IMR-90 (cell line): Measurements from ENCODE around the gene MSH3. TPM values are rescaled to one million over a fixed set of nuclear protein-coding genes. Genes with fewer than 3 reads are reported as not detected.

ENCODE experiments used
- ATAC-seq: fragments of 200-7000 bp; cut with Tn5 transposase; 2 replicates; pipeline ENCODE4 v1.9.1; 2020; ENCODE audit warnings: low read depth, mild to moderate bottlenecking, moderate library complexity
- BruUV-seq: library from RNA; stranded (reverse); fragments of 400-500 nt; replicated peaks from 2 replicates; lab custom pipeline; 2021; lab: Mats Ljungman, UMichigan
- CTCF ChIA-PET: fragments of 300-600 bp; formaldehyde crosslinking; extraction: SDS; loops from one replicate; lab custom pipeline; 2021; ENCODE audit warnings: antibody characterized with exemption; lab: Yijun Ruan, JAX
- POLR2A ChIA-PET: fragments of 300-600 bp; sonication (Branson Sonifier 250); formaldehyde crosslinking; loops from one replicate; lab custom pipeline; 2022; ENCODE audit warnings: antibody characterized with exemption; ENCODE audit not compliant: unreplicated experiment; lab: Charles Lee
- DNase-seq: peaks from one replicate; pipeline ENCODE4 v3.0.0; 2013
- H2AFZ ChIP-seq: replicated peaks from 2 replicates; pipeline ENCODE3; 2013; ENCODE audit warnings: low read length, mild to moderate bottlenecking; ENCODE audit not compliant: poor library complexity
- H2AK5ac ChIP-seq: 2 replicates; pipeline ENCODE4 v1.6.1; 2013; ENCODE audit warnings: low read depth, low read length, inconsistent platforms
- H2AK9ac ChIP-seq: replicated peaks from 2 replicates; pipeline ENCODE3; 2013; ENCODE audit warnings: mild to moderate bottlenecking, low read depth, low read length, moderate library complexity; ENCODE audit not compliant: poor library complexity
- H2BK120ac ChIP-seq: 2 replicates; pipeline ENCODE4 v1.6.1; 2013; ENCODE audit warnings: low read depth, low read length, inconsistent platforms
- H2BK15ac ChIP-seq: 3 replicates; pipeline ENCODE4 v1.6.1; 2013; ENCODE audit warnings: low read depth, low read length, inconsistent platforms
- H2BK20ac ChIP-seq: 2 replicates; pipeline ENCODE4 v1.6.1; 2013; ENCODE audit warnings: low read depth, mild to moderate bottlenecking, inconsistent platforms, low read length, moderate library complexity
- H2BK5ac ChIP-seq: 2 replicates; pipeline ENCODE4 v1.6.1; 2013; ENCODE audit warnings: mild to moderate bottlenecking, low read depth, low read length, inconsistent platforms; ENCODE audit not compliant: poor library complexity, severe bottlenecking
- H3K14ac ChIP-seq: replicated peaks from 2 replicates; pipeline ENCODE4 v1.6.1; 2013; ENCODE audit warnings: low read depth, low read length, inconsistent platforms
- H3K18ac ChIP-seq: 2 replicates; pipeline ENCODE4 v1.6.1; 2013; ENCODE audit warnings: low read depth, low read length, control low read depth
- H3K23ac ChIP-seq: 2 replicates; pipeline ENCODE4 v1.6.1; 2013; ENCODE audit warnings: low read depth, low read length, inconsistent platforms
- H3K27ac ChIP-seq: 2 replicates; pipeline ENCODE4 v1.5.1; 2013; ENCODE audit warnings: mild to moderate bottlenecking, control low read depth, low read length; ENCODE audit not compliant: insufficient read depth
- H3K27me3 ChIP-seq: 2 replicates; pipeline ENCODE4 v1.6.1; 2013; ENCODE audit warnings: low read length; ENCODE audit not compliant: control insufficient read depth, insufficient read depth
- H3K36me3 ChIP-seq: 2 replicates; pipeline ENCODE4 v1.6.1; 2013; ENCODE audit warnings: low read length, mixed read lengths; ENCODE audit not compliant: control insufficient read depth, insufficient read depth
- H3K4ac ChIP-seq: 2 replicates; pipeline ENCODE4 v1.6.1; 2013; ENCODE audit warnings: low read depth, low read length, inconsistent platforms
- H3K4me1 ChIP-seq: 2 replicates; pipeline ENCODE4 v1.6.1; 2013; ENCODE audit warnings: low read length, mixed read lengths; ENCODE audit not compliant: control insufficient read depth, insufficient read depth
- H3K4me2 ChIP-seq: 2 replicates; pipeline ENCODE4 v1.6.1; 2013; ENCODE audit warnings: low read depth, mild to moderate bottlenecking, control low read depth, low read length, moderate library complexity
- H3K4me3 ChIP-seq: 2 replicates; pipeline ENCODE4 v1.5.1; 2013; ENCODE audit warnings: low read depth, mild to moderate bottlenecking, control low read depth, low read length, moderate library complexity; ENCODE audit not compliant: insufficient read depth
- H3K56ac ChIP-seq: 2 replicates; pipeline ENCODE4 v1.6.1; 2013; ENCODE audit warnings: low read length, inconsistent platforms; ENCODE audit not compliant: insufficient read depth; ENCODE audit errors: extremely low read depth
- H3K79me1 ChIP-seq, 2 experiments: 2 replicates each; pipeline ENCODE4 v1.6.1; 2013; ENCODE audit warnings: low read length in 2 of 2, inconsistent platforms in 1 of 2, low read depth in 1 of 2
- H3K9ac ChIP-seq: 2 replicates; pipeline ENCODE4 v1.6.1; 2013; ENCODE audit warnings: low read depth, low read length, control low read depth
- H3K9me1 ChIP-seq: 2 replicates; pipeline ENCODE4 v1.6.1; 2013; ENCODE audit warnings: low read length, inconsistent platforms; ENCODE audit not compliant: insufficient read depth
- H3K9me3 ChIP-seq: 2 replicates; pipeline ENCODE4 v1.6.1; 2013; ENCODE audit warnings: low read length; ENCODE audit not compliant: control insufficient read depth, insufficient read depth
- H4K20me1 ChIP-seq: 2 replicates; pipeline ENCODE4 v1.6.1; 2013; ENCODE audit warnings: low read length, inconsistent platforms; ENCODE audit not compliant: insufficient read depth
- H4K5ac ChIP-seq: 2 replicates; pipeline ENCODE4 v1.6.1; 2013; ENCODE audit warnings: mild to moderate bottlenecking, low read depth, low read length, control low read depth
- H4K8ac ChIP-seq, 2 experiments: 2 replicates each; pipeline ENCODE4 v1.6.1; 2013; ENCODE audit warnings: low read depth in 2 of 2, low read length in 2 of 2, control low read depth in 1 of 2, inconsistent platforms in 1 of 2
- H4K91ac ChIP-seq: 2 replicates; pipeline ENCODE4 v1.6.1; 2013; ENCODE audit warnings: low read depth, low read length, inconsistent platforms; ENCODE audit not compliant: insufficient read depth
- BHLHE40 ChIP-seq: fragments of 150-350 bp; IDR thresholded peaks from 2 replicates; pipeline ENCODE4 v1.6.1; 2016; ENCODE audit warnings: mild to moderate bottlenecking, low read depth, low read length
- CEBPB ChIP-seq: IDR thresholded peaks from 2 replicates; pipeline ENCODE4 v1.6.1; 2012; ENCODE audit warnings: low read depth, low read length, improper control_type of control experiment
- CHD1 ChIP-seq: IDR thresholded peaks from 2 replicates; pipeline ENCODE4 v1.6.1; 2012; ENCODE audit warnings: low read depth, low read length, improper control_type of control experiment
- FOS ChIP-seq: fragments of 150-350 bp; IDR thresholded peaks from 2 replicates; pipeline ENCODE4 v1.6.1; 2016; ENCODE audit warnings: low read depth, low read length
- MAFK ChIP-seq: IDR thresholded peaks from 2 replicates; pipeline ENCODE4 v1.6.1; 2012; ENCODE audit warnings: low read depth, low read length, improper control_type of control experiment
- MAZ ChIP-seq: IDR thresholded peaks from 2 replicates; pipeline ENCODE4 v1.6.1; 2012; ENCODE audit warnings: low read depth, mild to moderate bottlenecking, low read length, improper control_type of control experiment, moderate library complexity, borderline replicate concordance
- MXI1 ChIP-seq: IDR thresholded peaks from 2 replicates; pipeline ENCODE4 v1.6.1; 2012; ENCODE audit warnings: low read depth, mild to moderate bottlenecking, low read length, moderate library complexity, borderline replicate concordance
- NFE2L2 ChIP-seq: fragments of 150-350 bp; IDR thresholded peaks from 2 replicates; pipeline ENCODE4 v1.6.1; 2016; ENCODE audit warnings: low read depth, mild to moderate bottlenecking, low read length
- POLR2A ChIP-seq: IDR thresholded peaks from 2 replicates; pipeline ENCODE4 v1.6.1; 2012; ENCODE audit warnings: mild to moderate bottlenecking, low read depth, low read length
- RAD21 ChIP-seq: IDR thresholded peaks from 2 replicates; pipeline ENCODE4 v1.6.1; 2012; ENCODE audit warnings: low read length, improper control_type of control experiment
- RCOR1 ChIP-seq: IDR thresholded peaks from 2 replicates; pipeline ENCODE4 v1.6.1; 2012; ENCODE audit warnings: mild to moderate bottlenecking, low read length, improper control_type of control experiment; ENCODE audit not compliant: insufficient replicate concordance
- RFX5 ChIP-seq: IDR thresholded peaks from 2 replicates; pipeline ENCODE4 v1.8.0; 2012; ENCODE audit warnings: low read depth, mild to moderate bottlenecking, low read length, moderate library complexity
- SMC3 ChIP-seq: fragments of 150-350 bp; IDR thresholded peaks from 2 replicates; pipeline ENCODE4 v1.6.1; 2016; ENCODE audit warnings: low read depth, mild to moderate bottlenecking, antibody characterized with exemption, low read length, moderate library complexity
- WGBS, 2 experiments: methylation state at CpG; one replicate each; pipeline versions ENCODE4 v1.1.5 to v1.1.7; 2013; ENCODE audit warnings: missing lambda C conversion rate in 2 of 2; ENCODE audit not compliant: insufficient read length in 1 of 2; ENCODE audit errors: extremely low coverage in 2 of 2; 5-methylcytosine and 5-hydroxymethylcytosine counted together
- dilution Hi-C: fragments of 300-500 bp; cut with HindIII; formaldehyde crosslinking; loops from one replicate; pipeline ENCODE4 v1.14.3; 2018; ENCODE audit warnings: low sequenced_read_pairs; ENCODE audit not compliant: unreplicated experiment
- in situ Hi-C: fragments of 300-500 bp; cut with MboI; formaldehyde crosslinking; loops from 3 replicates; pipeline ENCODE4 v1.14.3; 2019; ENCODE audit warnings: low sequenced_read_pairs, inconsistent platforms, mixed read lengths
- intact Hi-C: fragments of 100-400 bp; cut with micrococcal nuclease; formaldehyde crosslinking; loops from 2 replicates; pipeline ENCODE4 v1.10.0; 2022
- polyA plus RNA-seq, 3 experiments: library from polyadenylated mRNA; depleted of rRNA; stranded (reverse); fragments of >200 nt; gene quantifications; 2 replicates each; pipeline ENCODE4 v1.2.3, GENCODE V29; 2012; ENCODE audit warnings: low replicate concordance in 1 of 3
- total RNA-seq: library from RNA; depleted of rRNA; stranded (reverse); fragments of >200 nt; gene quantifications from 2 replicates; pipeline ENCODE4 v1.2.3, GENCODE V29; 2012
- TF ChIP-seq, protein P1 (sequence below): fragments of 150-350 bp; IDR thresholded peaks from 2 replicates; pipeline ENCODE4 v1.6.1; 2016; ENCODE audit warnings: low read depth, mild to moderate bottlenecking, low read length, moderate library complexity, borderline replicate concordance
- TF ChIP-seq, protein P2 (sequence below): fragments of 150-350 bp; IDR thresholded peaks from 2 replicates; pipeline ENCODE4 v1.6.1; 2017; ENCODE audit warnings: mild to moderate bottlenecking, antibody characterized with exemption, low read length, low read depth
- TF ChIP-seq, protein P3 (sequence below): conservative IDR thresholded peaks from 2 replicates; pipeline ENCODE4 v1.5.1; 2012; ENCODE audit warnings: mild to moderate bottlenecking, low read depth, low read length, improper control_type of control experiment

Gene MSH3
- total and polyA plus RNA-seq, 2 of the 4 experiments (the other 2 are of a cell fraction), result 4.6 to 13.3 TPM

DNA sequence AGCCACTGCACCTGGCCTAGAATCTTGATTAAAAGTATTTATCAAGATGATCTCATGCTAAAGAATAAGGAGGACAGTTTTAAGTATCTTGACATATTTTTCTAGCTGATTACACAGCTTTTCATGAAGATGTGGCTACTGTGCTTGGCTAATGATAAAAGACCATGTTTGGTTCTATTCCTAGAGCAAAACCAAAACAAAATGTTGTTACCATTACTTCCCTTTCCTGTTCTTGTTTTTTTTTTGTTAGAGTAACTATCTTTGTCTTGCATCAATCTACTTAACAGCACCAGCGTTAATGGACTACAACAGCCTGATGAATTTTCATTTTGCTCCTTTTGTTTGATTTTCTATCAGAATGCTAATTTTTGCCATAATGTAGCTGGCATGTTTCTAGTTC lies 86.5 kb downstream of the MSH3 start:
- Histone ChIP-seq H2AK9ac (no peak overlapping the region), H3K14ac (no peak overlapping the region), H2BK15ac (no peak overlapping the region), H4K8ac (no peak overlapping the region), H3K23ac (no peak overlapping the region), H3K27me3 (no peaks in the 10 kb centered on the region), H3K36me3 (peaks cover 4% of the 10 kb centered on the region), H4K5ac (no peak overlapping the region), H3K9ac (no peak overlapping the region), H3K4me2 (no peak overlapping the region), H4K20me1 (no peaks in the 10 kb centered on the region), H3K9me3 (no peaks in the 10 kb centered on the region), H3K4me3 (no peak overlapping the region), H2BK5ac (no peak overlapping the region), H3K56ac (no peak overlapping the region), H3K18ac (no peak overlapping the region), H3K4me1 (peaks cover 3% of the 10 kb centered on the region; the same call in 1 of the 2 replicates), H2BK120ac (no peak overlapping the region), H2AK5ac (no peak overlapping the region), H2BK20ac (no peak overlapping the region), H2AFZ (no peak overlapping the region), H3K79me1 (0 out of 4 replicates have a peak, but pooled peaks cover 0 to 2% of the 10 kb centered on the region in 2 experiments), H3K27ac (no peak overlapping the region), H3K9me1 (peaks cover 7% of the 10 kb centered on the region; the same call in 1 of the 2 replicates), H3K4ac (no peak overlapping the region), H4K91ac (no peak overlapping the region)
- TF ChIP-seq NFE2L2 (no peak), POLR2A (no peak), CEBPB (no peak), CHD1 (no peak), RFX5 (no peak), SMC3 (no peak), RCOR1 (no peak), RAD21 (no peak), MXI1 (no peak), MAFK (no peak), BHLHE40 (no peak), MAZ (no peak), FOS (no peak)
- TF ChIP-seq, protein P1, sequence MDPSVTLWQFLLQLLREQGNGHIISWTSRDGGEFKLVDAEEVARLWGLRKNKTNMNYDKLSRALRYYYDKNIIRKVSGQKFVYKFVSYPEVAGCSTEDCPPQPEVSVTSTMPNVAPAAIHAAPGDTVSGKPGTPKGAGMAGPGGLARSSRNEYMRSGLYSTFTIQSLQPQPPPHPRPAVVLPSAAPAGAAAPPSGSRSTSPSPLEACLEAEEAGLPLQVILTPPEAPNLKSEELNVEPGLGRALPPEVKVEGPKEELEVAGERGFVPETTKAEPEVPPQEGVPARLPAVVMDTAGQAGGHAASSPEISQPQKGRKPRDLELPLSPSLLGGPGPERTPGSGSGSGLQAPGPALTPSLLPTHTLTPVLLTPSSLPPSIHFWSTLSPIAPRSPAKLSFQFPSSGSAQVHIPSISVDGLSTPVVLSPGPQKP, result no peak
- TF ChIP-seq, protein P2, sequence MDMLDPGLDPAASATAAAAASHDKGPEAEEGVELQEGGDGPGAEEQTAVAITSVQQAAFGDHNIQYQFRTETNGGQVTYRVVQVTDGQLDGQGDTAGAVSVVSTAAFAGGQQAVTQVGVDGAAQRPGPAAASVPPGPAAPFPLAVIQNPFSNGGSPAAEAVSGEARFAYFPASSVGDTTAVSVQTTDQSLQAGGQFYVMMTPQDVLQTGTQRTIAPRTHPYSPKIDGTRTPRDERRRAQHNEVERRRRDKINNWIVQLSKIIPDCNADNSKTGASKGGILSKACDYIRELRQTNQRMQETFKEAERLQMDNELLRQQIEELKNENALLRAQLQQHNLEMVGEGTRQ, result no peak
- TF ChIP-seq, protein P3, sequence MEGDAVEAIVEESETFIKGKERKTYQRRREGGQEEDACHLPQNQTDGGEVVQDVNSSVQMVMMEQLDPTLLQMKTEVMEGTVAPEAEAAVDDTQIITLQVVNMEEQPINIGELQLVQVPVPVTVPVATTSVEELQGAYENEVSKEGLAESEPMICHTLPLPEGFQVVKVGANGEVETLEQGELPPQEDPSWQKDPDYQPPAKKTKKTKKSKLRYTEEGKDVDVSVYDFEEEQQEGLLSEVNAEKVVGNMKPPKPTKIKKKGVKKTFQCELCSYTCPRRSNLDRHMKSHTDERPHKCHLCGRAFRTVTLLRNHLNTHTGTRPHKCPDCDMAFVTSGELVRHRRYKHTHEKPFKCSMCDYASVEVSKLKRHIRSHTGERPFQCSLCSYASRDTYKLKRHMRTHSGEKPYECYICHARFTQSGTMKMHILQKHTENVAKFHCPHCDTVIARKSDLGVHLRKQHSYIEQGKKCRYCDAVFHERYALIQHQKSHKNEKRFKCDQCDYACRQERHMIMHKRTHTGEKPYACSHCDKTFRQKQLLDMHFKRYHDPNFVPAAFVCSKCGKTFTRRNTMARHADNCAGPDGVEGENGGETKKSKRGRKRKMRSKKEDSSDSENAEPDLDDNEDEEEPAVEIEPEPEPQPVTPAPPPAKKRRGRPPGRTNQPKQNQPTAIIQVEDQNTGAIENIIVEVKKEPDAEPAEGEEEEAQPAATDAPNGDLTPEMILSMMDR, result no peak
- ATAC-seq, result no peak
- BruUV-seq, result no TSS peak
- in situ Hi-C loops (no loop called here), dilution Hi-C loops (no loop called here), intact Hi-C loops (no loop called here)
- ChIA-PET CTCF (interaction anchor here (0.7 kb wide), 1 partner anchor 1698 kb away, joined by 3 read pairs; no protein-coding TSS in a partner anchor), POLR2A (no interaction called here)
- no CpG with 5 or more reads among the region's 1 CpG for WGBS, 2 experiments
- no peak for DNase-seq
